Measurements from ENCODE around the gene CPZ. TPM values are rescaled to one million over a fixed set of nuclear protein-coding genes. Genes with fewer than 3 reads are reported as not detected.
A peak's percentile ranks its signal among the peaks of the same experiment; 100 is the strongest.

Gene CPZ
- total RNA-seq, 4 donors from 2014 or later: 0.76 to 12.2 (median 1.9) TPM

DNA sequence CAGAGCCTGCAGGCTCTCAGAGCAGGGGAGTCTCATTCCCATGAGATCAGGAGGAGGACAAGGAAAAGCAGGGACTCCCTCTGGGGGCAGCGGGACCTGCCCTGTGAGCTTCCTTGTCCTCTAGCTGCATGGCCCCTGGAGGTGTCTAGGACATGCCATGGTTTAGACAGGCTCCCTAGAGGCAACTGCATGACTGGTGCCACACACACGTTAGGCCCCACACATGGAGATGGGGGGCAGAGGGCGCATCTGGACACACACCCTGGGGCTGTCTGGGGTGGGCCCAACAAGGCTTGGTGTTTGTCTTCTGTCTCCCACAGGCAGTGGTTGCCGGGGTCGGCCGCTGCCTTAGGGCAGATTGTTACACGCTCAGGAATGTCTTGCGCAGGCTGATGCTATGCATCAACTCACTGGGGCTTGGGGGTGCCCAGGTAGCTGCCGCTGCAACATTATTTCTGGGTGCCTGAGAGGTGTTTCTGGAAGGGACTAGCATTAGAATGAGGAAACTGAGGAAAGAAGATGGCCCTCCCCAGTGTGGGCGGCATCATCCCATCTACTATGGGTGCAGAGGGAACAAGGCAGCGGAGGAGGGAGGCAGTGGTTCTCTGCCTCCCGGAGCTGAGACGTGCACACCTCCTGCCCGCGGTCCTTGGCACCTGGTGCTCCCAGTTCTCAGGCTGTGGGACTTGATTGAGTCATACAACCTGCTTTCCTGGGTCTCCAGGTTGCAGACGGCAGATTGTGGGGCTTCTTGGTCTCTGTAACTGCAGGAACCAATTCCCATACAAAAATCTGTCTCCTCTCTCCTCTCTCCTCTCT, 44.4 kb upstream of the CPZ start:
- H3K9me3 ChIP-seq: no peaks in the 10 kb centered on the region
- H3K27me3 ChIP-seq: peaks cover 0 to 18% (median 0%) of the 10 kb centered on the region in 4 donors
- H3K27ac ChIP-seq: peak overlapping the region in 3 of 4 donors; percentile 11 to 54 (median 39)
- WGBS, 2 donors: 58 to 66% methylated on average over 7 to 9 of the region's 16 CpGs
- H3K4me3 ChIP-seq: no peak overlapping the region
- H3K36me3 ChIP-seq: no peaks in the 10 kb centered on the region
- H3K4me1 ChIP-seq: peaks cover 0 to 24% (median 0%) of the 10 kb centered on the region in 3 donors
- TF ChIP-seq POLR2A (IDR thresholded peaks at IDR 0.05): no peak
- TF ChIP-seq, protein P1, sequence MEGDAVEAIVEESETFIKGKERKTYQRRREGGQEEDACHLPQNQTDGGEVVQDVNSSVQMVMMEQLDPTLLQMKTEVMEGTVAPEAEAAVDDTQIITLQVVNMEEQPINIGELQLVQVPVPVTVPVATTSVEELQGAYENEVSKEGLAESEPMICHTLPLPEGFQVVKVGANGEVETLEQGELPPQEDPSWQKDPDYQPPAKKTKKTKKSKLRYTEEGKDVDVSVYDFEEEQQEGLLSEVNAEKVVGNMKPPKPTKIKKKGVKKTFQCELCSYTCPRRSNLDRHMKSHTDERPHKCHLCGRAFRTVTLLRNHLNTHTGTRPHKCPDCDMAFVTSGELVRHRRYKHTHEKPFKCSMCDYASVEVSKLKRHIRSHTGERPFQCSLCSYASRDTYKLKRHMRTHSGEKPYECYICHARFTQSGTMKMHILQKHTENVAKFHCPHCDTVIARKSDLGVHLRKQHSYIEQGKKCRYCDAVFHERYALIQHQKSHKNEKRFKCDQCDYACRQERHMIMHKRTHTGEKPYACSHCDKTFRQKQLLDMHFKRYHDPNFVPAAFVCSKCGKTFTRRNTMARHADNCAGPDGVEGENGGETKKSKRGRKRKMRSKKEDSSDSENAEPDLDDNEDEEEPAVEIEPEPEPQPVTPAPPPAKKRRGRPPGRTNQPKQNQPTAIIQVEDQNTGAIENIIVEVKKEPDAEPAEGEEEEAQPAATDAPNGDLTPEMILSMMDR (IDR thresholded peaks at IDR 0.05): no peak
- intact Hi-C loops (cut with DNase I): no loop called here
- no peak for DNase-seq

DNA sequence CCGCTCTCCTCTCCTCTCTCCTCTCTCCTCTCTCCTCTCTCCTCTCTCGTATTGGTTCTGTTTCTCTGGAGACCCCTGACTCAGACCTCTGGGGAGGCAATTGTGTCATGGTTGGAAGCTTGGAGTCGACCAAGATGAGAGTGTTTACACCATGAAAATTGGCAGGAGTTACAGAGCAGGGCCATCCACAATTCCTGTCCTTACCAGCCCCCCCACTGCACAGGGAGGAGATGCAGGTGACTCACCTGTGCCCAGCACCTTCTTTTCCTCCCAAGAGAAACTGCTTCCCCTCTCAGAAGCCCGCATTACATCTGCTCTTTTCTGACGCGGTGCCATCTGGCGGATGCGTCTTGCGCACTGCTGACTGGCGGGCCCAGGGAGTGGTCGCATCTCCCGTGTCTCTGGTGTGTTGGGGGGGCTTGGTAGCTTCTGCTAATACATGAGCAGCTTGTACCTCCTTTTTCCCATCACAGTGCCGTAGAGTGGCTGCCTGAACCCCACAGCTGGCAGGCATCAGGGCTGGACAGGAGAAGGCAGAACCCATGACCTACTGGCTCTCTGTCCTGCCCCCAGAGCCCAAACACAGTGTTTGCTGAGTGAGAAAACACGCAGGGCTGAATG, 43.7 kb upstream of the CPZ start:
- 78 to 79% methylated on average over 8 to 11 of the region's 14 CpGs for WGBS, 2 donors
- Histone ChIP-seq H3K9me3 (no peaks in the 10 kb centered on the region), H3K36me3 (no peaks in the 10 kb centered on the region), H3K27me3 (peaks cover 0 to 18% (median 0%) of the 10 kb centered on the region in 4 donors), H3K4me3 (no peak overlapping the region), H3K4me1 (peaks cover 0 to 24% (median 0%) of the 10 kb centered on the region in 3 donors), H3K27ac (peak overlapping the region in 1 of 4 donors; percentile 54)
- TF ChIP-seq POLR2A (IDR thresholded peaks at IDR 0.05): no peak
- TF ChIP-seq, protein P1 (IDR thresholded peaks at IDR 0.05): no peak
- no peak for DNase-seq
- intact Hi-C loops (cut with DNase I): no loop called here

DNA sequence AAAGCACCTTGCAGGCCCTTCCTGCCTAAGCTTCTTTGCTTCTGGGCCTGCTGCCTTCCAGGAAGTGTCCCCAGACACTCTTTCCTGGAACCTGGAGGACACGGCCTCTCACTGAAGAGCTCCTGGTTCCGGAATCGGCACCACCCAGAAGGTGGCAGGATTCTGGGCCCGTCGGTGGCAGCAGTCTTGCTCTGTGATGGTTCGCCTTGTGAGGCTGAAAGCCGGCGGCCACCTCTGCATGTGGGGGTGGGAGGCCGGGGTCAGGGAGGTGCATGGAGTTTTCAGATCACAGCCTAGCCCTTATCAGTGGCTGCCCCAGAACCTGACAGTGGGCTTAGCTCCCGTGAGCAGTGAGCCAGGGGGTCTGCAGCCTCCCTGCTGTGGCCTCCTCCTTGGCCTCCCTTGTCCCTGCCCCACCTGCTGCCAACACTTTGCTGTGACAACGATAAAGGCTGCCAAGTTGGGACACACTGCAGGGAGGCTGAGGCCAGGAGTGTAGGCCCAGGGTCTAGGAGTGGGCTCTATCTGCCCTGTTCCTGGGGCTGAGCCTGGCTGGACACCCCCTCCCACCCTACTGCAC, 43.1 kb upstream of the CPZ start:
- no peaks in the 10 kb centered on the region for H3K36me3 ChIP-seq
- TF ChIP-seq, protein P1 (IDR thresholded peaks at IDR 0.05): no peak
- TF ChIP-seq POLR2A (IDR thresholded peaks at IDR 0.05): no peak
- intact Hi-C loops (cut with DNase I): no loop called here
- no peak overlapping the region for H3K4me3 ChIP-seq
- H3K4me1 ChIP-seq: peaks cover 0 to 24% (median 0%) of the 10 kb centered on the region in 3 donors
- H3K9me3 ChIP-seq: no peaks in the 10 kb centered on the region
- no peak for DNase-seq
- no peak overlapping the region for H3K27ac ChIP-seq
- H3K27me3 ChIP-seq: peaks cover 0 to 18% (median 0%) of the 10 kb centered on the region in 4 donors
- WGBS, 2 donors: 72 to 92% methylated on average over 3 to 6 of the region's 11 CpGs

DNA sequence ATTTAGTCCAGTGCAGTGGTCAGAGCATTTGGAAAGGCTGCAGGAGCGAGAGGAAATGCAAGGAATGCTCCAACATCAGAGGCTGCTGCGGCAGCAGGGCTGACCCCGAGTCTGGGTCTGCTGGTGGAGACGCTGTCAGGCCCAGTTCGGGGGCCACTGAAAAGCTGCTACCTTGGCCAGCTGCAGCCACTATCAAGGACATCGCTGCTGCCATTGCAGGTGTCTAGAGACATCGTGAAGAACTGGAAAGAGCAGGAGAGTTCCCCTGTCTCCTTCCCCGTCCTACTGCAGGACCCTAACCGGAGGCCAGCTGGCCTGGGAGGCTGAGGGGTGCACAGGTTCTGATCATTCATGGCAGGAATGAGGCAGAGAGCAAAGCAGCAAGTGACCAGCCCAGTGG, 41.9 kb upstream of the CPZ start:
- Histone ChIP-seq H3K36me3 (no peaks in the 10 kb centered on the region), H3K27ac (no peak overlapping the region), H3K4me1 (peaks cover 0 to 24% (median 0%) of the 10 kb centered on the region in 3 donors), H3K4me3 (no peak overlapping the region), H3K9me3 (no peaks in the 10 kb centered on the region), H3K27me3 (peaks cover 0 to 6% (median 0%) of the 10 kb centered on the region in 4 donors)
- WGBS, 2 donors: 75 to 82% methylated on average over 9 of the region's 9 CpGs
- DNase-seq: no peak
- TF ChIP-seq POLR2A (IDR thresholded peaks at IDR 0.05): no peak
- intact Hi-C loops (cut with DNase I): no loop called here

DNA sequence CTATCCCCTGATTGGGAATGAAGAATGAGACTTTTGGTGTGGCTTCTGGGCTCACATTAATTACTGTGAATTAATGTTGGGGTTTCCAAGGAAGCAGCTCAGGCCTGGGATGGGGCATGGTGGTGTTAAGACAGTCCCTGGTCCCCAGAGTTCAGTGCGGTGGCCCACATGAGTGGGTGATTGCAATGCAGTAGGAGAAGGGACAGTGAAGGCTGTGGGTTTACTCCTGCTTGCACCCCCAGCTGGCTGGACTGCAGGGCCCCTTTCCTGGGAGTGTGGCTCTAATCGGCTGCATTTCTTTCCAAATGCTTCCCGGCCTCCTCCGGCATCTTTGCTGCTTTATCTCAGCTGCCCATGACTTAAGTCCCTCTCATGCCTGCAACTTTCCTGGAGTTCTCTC, 40.5 kb upstream of the CPZ start:
- DNase-seq: no peak

More for the DNA sequence above, 40.5 kb upstream of the CPZ start:
- Histone ChIP-seq H3K27me3 (peaks cover 0 to 6% (median 0%) of the 10 kb centered on the region in 4 donors), H3K9me3 (no peaks in the 10 kb centered on the region), H3K4me1 (peaks cover 0 to 21% (median 0%) of the 10 kb centered on the region in 3 donors), H3K27ac (no peak overlapping the region), H3K36me3 (no peaks in the 10 kb centered on the region), H3K4me3 (no peak overlapping the region)
- TF ChIP-seq POLR2A (IDR thresholded peaks at IDR 0.05): no peak
- TF ChIP-seq, protein P1 (IDR thresholded peaks at IDR 0.05): no peak
- intact Hi-C loops (cut with DNase I): no loop called here
- WGBS, 2 donors: 86 to 88% methylated on average over 4 of the region's 4 CpGs
